ENCODE results near the gene GIPC2.

GIPC2 gene

GRCh38 chr1:78153092-78153736 lies 107.4 kb downstream of the GIPC2 start:
- TF ChIP-seq CTCF (IDR thresholded peaks at IDR 0.05; ENCODE audit: low read depth, low read length), result no peak
- no peaks in the 10 kb centered on the region for H3K9me3 ChIP-seq (ENCODE audit: severe bottlenecking)
- H3K4me3 ChIP-seq (ENCODE audit: low read depth, low read length), result no peak overlapping the region
- no peak for DNase-seq
- H3K36me3 ChIP-seq, result no peaks in the 10 kb centered on the region
- no peaks in the 10 kb centered on the region for H3K27me3 ChIP-seq (ENCODE audit: insufficient read depth, low read depth, severe bottlenecking)
- no peak overlapping the region for H3K27ac ChIP-seq

GRCh38 chr1:78155121-78155520 lies 109.4 kb downstream of the GIPC2 start:
- DNase-seq, result no peak
- no peaks in the 10 kb centered on the region for H3K9me3 ChIP-seq (ENCODE audit: severe bottlenecking)
- no peaks in the 10 kb centered on the region for H3K36me3 ChIP-seq
- H3K4me3 ChIP-seq (ENCODE audit: low read depth, low read length), result no peak overlapping the region
- TF ChIP-seq CTCF (IDR thresholded peaks at IDR 0.05; ENCODE audit: low read depth, low read length), result no peak
- H3K27ac ChIP-seq, result no peak overlapping the region
- no peaks in the 10 kb centered on the region for H3K27me3 ChIP-seq (ENCODE audit: insufficient read depth, low read depth, severe bottlenecking)

- Histone ChIP-seq H3K9me3 (ENCODE audit: severe bottlenecking) (no peaks in the 10 kb centered on the region), H3K4me3 (ENCODE audit: low read depth, low read length) (no peak overlapping the region), H3K36me3 (no peaks in the 10 kb centered on the region), H3K27ac (no peak overlapping the region), H3K27me3 (ENCODE audit: insufficient read depth, low read depth, severe bottlenecking) (no peaks in the 10 kb centered on the region)
- TF ChIP-seq CTCF (IDR thresholded peaks at IDR 0.05; ENCODE audit: low read depth, low read length), result no peak
- no peak for DNase-seq
These were observed 111.2 kb downstream of the GIPC2 start for GRCh38 chr1:78156805-78157521.

GRCh38 chr1:78165816-78166215 lies 120.0 kb downstream of the GIPC2 start:
- H3K9me3 ChIP-seq (ENCODE audit: severe bottlenecking), result no peaks in the 10 kb centered on the region
- no peak overlapping the region for H3K4me3 ChIP-seq (ENCODE audit: low read depth, low read length)
- H3K36me3 ChIP-seq, result no peaks in the 10 kb centered on the region
- DNase-seq, result no peak
- H3K27ac ChIP-seq, result no peak overlapping the region
- TF ChIP-seq CTCF (IDR thresholded peaks at IDR 0.05; ENCODE audit: low read depth, low read length), result no peak
- H3K27me3 ChIP-seq (ENCODE audit: insufficient read depth, low read depth, severe bottlenecking), result no peaks in the 10 kb centered on the region

- TF ChIP-seq CTCF (IDR thresholded peaks at IDR 0.05; ENCODE audit: low read depth, low read length), result no peak
- no peaks in the 10 kb centered on the region for H3K36me3 ChIP-seq
- H3K27me3 ChIP-seq (ENCODE audit: insufficient read depth, low read depth, severe bottlenecking), result no peaks in the 10 kb centered on the region
- no peaks in the 10 kb centered on the region for H3K9me3 ChIP-seq (ENCODE audit: severe bottlenecking)
- DNase-seq, result no peak
- H3K27ac ChIP-seq, result no peak overlapping the region
- H3K4me3 ChIP-seq (ENCODE audit: low read depth, low read length), result no peak overlapping the region
These were observed 122.5 kb downstream of the GIPC2 start for GRCh38 chr1:78168306-78168705.

Data from WERI-Rb-1 (cell line).